ENCODE measurements around the gene MS4A3.
"Not testable (repeated sequence)": the region's sequence is repeated elsewhere in the genome, so short reads cannot be mapped to it uniquely, and the experiment has no call there.

GRCh38 chr11:60108631-60109030, 52.2 kb downstream of the MS4A3 start:
- not testable (repeated sequence) for TF ChIP-seq POLR2A, SPI1 (IDR thresholded peaks at IDR 0.05; ENCODE audit: low read depth, low read length)

Data from GM12891 (cell line).